GM21723 (cell line): ENCODE data around the gene DDX41.
"Not testable (repeated sequence)": the region's sequence is repeated elsewhere in the genome, so short reads cannot be mapped to it uniquely, and the experiment has no call there.

Source experiments
- ATAC-seq: cut with Tn5 transposase; IDR thresholded peaks from one replicate; pipeline ENCODE4 v1.9.1; 2021; ENCODE audit warnings: mild to moderate bottlenecking, moderate library complexity; ENCODE audit not compliant: unreplicated experiment

Gene DDX41

DNA sequence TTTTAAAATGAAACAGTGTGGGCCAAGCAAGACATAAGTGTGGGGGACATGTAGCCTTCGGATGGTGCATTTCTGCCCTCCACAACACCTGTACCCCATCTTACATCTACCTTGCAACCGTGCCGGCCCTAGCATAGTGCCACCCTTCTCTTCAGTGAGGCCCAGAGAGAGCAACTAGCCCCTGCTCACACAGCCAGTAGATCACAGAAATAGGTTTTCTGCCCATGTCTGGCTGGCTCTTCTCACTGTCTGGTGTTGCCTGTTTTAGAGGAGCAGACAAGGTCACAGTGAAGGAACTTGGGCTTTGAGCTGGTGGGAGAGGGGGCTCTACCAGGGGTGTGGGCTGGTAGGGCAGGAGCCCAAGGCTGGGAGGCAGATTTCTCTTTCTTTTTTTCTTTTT is 30.5 kb downstream of the DDX41 start:
- ATAC-seq = no peak

DNA sequence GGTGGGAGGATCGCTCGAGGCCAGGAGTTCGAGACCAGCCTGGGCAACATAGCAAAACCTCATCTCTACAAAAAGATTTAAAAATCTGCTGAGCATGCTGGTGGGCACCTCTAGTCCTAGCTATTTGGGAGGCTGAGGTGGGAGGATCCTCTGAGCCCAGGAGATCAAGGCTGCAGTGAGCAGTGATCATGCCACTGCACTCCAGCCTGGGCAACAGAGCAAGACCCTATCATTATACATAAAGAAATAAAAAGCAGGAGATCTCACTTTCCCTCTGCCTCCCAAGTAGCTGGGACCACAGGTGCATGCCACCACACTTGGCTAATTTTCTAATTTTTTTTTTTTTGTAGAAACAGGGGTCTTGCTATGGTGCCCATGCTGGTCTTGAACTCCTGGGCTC is 31.0 kb downstream of the DDX41 start:
- ATAC-seq = not testable (repeated sequence)

DNA sequence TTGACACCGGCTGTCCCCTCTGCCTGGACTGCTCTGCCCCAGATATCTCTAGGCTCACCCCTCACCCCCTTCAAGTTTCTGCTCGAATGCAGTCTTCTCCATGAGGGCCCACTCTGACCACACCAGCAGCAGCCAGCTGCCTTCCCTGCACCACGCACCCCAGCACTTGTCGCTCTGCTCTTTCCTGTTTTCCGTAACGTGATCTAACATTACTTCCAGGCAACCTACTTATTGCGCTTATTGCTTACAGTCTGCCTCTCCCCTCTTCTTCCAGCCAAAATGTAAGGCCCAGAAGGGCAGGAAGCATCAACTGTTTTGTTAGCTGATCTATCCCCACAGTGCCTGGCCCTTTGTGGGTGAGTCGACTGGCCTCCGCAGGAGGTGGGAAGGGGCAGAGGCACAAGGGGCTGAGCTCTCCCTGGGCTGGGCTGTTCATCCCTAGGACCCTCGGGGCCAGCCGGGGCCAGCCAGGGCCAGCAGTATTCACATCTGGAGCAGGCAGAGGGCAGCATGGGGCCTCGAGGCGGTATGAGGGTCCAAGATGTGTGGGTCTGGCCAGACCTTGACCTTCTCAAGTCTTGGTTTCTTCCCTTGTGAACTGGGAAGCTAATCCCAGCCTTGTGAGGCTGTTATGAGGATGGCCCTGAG is 31.7 kb downstream of the DDX41 start:
- ATAC-seq = no peak

DNA sequence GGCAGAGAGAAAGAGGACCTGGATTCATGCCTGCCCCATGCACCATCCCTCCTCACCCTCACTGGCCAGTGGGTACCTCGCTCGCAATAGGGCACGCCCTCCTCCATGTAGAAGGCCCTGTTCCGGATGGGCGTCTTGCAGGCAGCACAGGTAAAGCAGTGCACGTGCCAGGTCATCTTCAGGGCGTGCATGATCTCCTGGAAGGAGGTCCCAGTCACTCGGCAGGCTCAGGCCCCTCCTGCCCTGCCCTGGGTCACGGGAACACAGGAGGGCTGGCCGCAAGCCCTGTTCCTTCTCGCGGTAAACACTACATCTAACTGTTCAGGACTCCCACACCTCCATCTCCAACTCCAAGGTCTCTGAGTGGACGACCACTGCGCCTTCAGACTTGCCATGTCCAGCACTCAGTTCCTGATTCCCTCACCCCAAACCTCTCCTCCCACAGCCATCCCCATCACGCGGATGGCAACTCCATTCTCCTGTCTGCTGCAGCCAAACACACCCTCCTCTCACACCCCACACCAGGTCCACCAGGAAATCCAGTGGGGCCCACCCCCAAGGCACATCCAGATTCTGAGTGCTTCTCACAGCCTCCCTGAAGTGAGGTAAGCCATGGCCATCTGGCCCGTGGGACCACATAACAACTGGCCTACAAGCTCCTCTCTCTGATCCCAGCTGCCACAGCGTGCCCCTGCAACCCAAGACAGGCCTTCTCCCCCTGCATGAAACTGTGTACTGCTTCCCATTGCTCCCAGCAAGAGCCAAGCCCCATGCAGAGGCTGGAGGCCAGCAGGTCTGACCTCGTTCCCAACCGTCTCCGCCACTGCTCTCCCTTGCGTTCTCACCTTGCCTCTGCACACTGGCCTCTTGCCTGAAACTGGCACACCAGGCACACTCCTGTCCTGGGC is 32.5 kb downstream of the DDX41 start:
- ATAC-seq = no peak

DNA sequence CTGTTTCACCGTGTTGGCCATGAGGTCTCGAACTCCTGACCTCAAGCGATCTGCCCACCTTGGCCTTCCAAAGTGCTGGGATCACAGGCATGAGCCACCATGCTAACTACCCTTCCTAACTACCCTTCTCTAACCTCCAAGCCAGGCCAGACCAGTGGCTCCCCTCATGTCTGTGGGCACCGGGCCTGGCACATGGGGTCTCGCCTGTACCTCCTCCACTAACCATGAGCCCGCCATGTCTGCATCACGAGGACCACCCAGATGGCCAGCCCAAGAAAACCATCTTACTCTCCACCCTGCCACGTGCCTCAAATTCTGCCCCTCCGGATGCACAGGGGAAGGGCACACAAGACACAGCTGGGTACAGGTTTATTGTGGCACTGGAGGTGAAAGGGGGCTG is 33.7 kb downstream of the DDX41 start:
- ATAC-seq = no peak

DNA sequence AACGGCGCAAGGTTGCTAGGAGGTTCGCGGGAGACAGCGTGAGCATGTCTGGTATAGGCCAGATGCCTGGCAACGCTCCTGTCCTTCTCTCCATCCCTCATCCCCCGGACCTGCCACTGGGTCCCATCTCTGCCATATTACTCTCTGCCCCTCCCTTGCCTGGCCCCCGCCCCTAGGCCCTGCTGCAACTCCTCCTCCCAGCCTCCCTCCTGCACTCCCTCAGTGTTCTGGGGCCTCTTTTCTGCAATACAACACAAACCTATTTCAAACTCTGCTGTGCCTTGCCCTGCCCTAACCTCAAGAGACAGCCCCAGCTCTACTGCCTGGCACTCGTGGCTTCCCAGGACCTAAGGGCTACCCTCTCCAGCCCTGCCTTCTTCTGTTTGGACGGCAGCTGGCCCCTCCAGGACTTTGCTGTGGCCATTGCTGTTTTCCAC is 34.4 kb downstream of the DDX41 start:
- no peak for ATAC-seq

DNA sequence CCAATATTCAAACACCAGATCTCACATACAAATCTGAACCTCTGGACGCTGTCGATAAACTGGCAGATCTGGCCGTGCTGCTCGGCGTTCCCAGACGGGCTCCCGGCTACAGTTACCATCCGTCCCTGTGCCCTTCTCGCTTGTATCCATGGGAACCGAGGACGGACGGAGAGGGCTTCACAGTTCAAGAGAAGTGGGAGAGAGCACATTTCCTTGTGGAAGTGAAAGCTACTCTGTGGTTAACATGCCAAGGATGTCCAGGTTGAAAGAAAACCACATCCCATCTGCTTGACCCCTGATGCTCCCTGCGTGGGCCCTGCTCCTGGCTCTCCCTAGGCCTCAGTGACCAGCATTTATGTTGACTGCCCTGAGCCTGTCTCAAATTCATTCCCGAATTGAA is 37.0 kb downstream of the DDX41 start:
- ATAC-seq = no peak

DNA sequence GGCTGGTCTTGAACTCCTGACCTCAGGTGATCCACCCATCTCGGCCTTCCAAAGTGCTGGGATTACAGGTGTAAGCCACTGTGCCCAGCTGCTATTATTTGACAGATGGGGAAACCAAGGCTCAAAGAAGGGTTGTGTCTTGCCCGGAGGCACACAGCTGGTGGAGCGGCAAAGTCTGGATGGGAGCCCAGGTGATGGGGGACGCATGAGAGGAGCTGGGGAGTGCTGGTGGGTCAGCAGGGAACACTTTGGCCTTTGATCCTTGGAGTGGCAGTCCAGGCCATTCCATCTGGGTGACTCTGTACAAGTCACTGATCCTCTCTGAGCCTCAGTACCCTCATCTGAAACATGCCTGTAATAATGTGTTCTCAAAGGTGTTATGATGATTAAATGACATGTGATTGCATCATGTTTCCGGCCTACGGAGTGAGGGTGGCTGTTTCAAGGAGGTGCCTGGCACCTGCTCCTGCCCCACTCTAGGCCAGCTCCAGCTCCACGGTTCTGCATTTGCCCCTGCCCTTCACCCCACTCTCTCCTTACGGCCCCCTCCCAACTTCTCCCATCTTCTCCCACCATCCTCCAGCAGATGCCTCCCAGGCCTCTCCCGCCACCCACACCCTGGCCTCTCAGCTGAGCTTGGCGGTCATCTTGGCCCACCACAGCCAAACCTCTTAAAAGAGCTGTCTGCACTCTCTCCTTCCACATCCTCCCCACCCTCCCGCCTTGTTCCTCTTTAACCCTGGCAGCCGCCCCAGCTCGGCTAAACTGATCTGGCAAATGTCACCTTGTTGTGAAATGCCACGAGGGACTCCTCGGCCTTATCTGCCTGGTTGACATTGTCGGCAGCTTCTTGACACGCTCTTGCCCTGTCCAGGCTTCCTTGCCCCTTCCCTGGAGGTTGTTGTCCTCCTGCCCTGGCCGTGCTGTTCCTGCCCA is 37.8 kb downstream of the DDX41 start:
- ATAC-seq = no peak

DNA sequence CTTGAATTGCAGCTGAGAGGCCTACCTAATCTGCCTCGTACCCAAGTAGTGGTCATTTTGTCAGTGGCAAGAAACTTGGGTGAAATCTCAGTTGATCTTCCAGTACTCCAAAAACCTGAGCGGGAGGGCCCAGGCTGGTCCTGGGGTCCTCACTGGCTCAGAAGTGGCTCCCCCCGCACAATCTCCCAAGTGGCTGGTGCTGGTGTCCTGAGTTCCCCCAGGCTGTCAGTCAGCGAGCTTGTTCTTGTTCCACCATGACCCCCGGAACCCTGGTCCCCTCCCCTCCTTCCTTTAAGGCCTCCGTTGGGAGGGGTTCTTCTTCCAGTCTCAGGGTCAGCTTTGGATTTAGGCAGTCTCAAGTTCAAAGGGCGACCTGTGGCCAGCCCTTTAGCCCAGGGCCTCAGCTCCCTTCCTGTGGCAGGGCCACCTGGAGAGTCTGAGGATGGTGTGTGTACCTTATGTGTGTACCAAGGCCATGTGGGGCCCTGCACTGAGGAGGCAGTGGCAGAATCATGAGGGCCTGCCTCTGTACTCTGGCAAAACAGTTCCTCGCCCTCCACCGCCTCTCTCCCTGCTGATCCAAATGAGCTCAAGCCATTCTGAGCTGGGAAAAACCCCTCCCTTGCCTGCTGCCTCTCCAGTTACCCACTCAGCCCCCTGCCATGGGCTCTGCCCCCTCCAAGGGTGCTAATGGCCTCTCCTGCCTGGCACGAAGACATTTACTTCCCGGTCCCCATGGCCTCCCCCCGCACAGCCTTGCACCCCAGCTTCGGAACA is 38.9 kb downstream of the DDX41 start:
- ATAC-seq = no peak

DNA sequence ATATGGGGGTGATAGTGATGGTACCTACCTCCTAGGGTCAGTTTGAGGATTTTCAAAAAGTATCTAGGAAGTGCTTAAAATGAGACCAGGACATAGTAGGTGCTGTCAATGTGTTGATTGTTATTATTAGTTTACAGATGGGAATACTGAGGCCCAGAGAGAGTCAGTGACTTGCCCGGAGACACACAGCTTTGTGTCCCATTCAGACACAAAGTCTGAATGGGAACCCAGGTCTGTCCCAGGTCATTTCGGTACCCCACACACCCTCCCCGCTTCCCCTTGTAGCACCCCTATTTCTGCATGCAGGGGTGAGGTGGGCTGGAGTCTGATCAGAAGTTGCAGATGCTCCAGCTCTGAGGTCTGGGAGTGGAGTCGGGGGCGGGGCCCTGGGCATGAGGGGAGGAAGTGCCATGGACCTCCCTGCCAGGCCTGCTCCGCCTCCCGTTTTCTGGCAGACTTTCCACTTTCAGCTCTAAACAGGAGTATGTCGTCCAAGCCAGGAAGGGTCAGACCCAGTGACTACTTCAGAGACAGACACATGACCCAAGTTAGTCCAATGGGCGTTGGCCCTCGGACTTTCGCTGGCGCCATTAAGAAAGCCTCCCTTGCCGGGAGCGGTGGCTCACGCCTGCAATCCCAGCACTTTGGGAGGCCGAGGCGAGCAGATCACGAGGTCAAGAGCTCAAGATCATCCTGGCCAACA is 40.1 kb downstream of the DDX41 start:
- no peak for ATAC-seq

DNA sequence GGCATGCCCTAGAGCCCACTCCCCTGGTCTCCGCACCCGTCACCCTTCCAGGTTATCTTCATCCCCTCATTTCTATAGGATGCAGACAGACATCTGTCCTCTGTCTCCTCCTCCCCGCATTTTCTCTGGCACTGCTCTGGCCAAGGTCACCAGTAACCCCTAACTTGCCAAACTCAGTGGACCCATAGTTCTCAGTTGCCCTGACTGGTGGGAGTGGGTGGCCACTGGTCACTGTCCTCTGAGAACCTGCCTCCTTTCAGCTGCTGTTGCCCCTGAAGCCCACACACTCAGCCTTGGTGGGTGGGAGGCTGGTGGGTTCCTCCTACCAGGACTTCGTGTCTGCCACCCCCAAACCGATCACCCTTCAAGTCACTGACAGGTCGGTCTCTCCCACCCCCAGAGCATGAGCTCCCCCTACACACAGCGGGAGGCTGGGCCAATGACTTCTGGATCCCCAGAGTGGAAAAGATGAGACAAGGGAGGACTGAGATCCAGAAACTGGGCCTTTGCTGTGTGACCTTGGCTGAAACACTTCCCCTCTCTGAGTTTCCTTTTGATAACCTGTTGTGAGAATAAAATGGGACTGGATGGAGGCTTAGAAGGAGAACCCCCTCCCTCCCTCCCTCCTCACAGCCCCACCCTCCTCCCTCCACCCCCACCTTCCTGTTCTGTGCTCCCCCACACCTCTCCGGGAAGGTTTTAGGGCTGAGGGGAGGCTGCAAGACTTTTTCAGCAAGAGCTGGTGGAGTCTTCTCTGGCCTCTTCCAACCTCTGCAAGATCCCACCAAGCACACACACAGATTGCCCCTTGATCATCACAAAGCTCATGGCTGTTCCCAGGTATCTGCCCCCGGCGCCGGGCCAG is 41.0 kb downstream of the DDX41 start:
- ATAC-seq = no peak

DNA sequence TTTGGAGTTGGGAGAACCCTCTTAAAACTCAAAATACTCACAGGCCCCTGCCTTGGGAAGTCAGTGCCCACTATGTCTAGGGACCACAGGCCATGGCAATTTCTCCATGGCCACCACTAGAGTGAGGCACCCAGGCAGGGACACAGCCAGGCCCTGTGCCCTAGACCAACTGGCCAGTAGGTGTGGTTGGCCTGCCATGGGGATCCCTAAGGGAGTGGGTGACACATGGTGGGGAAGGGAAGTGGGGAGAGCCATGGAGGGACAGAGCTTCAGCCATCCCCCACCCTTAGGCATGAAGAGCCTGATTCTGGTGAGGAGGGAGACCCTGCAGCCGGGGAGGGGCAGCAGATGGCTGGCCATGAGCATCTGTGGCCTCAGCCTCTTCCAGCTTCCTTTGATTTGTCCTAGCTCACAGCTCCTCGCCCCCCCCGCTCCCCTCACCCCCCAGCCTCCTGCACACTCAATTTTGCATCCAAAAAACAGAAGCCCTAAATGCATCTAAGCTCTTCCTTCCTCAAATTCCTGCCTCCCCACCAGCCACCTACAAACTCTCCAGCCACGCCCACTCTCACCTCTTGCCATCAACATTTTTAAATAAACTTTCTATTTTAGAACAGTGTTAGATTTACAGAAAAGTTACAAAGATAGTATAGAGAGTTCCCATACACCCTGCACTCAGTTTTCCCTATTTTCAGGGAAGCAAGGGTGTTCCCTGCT is 41.8 kb downstream of the DDX41 start:
- ATAC-seq = no peak

DNA sequence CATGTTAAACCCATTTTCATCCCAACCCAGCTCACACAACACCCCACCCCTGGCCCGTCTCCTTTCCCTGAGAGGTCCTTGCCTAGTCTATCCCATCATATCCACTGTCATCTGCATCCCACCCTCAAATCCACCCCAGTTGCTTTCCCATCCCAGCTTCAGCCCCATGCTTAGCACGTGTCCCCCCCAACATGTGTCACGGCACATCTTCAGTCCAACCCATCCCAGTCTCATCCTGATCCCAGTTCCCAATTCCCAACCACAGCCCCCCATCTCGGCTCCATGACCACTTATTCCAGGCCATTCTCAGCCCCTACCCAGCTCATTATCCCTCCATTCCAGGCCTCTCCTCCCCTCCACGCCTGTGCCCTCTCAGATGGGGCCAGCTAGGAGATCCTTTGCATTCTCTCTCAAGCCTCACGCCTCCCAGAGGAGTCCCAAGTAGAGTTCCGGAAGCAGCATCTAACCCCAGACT is 42.7 kb downstream of the DDX41 start:
- ATAC-seq = no peak

DNA sequence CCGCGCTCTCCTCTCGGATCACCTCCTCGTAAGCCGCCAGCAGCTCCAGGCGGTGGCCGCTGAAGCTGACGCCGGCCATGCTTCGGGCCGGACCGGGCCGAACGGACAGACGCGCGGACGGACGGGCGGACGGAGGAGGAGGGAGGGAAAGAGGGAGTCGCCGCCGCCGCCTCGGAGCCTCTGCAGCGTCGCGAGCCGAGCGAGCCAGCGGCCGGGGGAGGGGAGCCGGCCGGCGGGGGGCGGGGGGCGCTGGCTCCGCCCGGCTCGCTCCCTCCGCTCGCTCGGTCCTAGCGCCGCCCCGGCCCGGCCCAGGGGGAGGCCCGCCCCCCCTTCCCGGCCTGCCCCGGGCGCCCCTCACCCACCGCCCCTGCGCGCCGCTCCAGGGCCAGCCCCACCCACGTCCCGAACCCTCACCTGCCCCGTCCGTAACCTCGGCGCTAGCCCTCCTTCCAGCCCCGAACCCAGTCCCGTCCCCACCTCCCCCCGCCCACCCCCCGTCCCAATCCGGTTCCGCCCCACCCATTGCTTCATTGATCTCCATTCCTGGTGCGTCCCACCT is 43.2 kb downstream of the DDX41 start, which contains the start of gene DBN1:
Gene DBN1, minus strand, starts transcription at position 192 of the 559 bp plus-strand sequence. Its CDS starts 113 bp downstream, at position 79.
- no peak for ATAC-seq

DNA sequence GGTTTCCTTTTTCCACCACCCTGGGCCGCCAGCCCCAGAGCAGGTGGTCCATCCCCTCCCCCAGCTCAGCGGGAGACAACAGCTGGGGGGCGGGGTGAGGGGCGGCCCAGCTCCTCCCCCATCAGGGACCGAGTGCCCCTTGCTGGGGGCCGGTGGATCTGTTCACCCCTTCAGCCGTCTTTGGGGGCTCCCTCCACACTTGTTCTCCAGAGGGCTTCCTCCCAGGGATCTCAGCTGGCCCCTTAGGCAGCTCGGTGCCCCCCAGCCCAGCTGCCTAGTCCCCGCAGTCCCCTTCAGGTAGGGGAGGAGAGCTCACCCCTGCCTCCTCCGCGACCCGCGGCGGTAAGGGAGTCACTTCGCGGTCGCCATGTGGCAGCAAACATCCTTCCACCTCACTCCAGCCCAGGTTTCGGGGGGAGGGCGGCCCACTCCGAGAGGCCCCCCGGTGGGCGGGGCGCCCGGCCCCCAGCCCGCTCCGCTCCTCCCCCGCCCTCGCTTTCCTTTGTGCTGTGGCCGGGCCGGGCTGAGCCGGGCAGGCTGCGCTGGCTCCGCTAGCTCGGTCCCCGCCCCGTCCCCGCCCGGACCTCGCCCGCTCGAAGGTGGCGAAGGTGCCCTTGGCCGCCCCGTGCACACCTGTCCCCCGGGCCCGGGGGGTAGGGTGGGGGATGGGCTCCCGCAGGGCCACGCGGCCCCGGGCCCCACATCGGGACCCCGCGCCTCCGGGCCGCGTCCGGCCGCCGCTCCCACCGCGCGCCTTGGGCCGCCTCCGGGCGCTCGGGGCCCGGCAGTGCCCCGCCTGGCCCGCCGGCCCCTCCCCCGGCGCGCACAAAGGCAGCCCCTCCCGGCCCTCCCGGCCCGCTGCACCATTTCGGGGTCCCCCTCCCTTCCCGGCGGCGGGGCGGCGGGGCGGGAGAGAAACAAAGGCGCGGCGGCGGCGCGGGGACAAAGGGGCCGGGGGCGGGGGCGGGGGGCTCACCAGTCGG is 44.0 kb downstream of the DDX41 start:
- peak; percentile 44 for ATAC-seq

DNA sequence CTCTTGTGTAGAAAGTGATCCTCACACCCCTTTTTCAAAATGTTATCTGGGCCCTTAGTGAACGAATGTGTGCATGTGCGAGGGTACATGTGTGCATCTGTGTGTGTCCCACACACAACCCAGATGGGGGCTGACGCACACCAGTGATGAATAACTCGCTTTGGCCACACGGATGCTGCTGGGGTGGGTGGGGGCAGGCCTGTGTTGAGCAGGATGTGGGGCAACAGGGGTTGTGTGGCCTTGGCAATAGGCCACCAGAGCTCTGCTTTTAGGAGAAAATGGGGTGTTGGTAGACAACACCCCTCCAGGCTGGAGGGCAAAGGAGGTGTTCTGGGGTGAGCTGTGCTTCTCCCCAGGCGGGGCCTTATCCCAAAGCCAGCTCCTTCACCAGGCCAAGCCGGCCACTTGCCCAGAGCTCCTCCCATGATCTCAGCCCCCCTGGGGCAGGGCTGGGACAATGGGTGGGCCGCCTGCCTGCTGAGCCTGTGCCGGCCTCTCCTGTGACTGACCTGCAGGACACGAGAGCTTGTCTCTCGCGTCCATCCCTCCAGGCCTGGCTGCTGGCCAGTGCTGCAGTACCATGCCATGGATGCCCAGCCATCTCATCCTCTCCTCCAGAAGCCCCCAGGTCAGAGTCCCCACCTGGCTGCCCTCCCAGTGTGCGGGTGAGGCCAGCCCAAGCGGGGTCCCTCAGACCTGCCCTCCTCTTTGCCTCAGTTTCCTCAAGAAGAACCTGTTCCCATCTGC is 45.0 kb downstream of the DDX41 start:
- no peak for ATAC-seq
